Measurements from ENCODE around the gene PNMA1. TPM values are rescaled to one million over a fixed set of nuclear protein-coding genes. Genes with fewer than 3 reads are reported as not detected.

The PNMA1 gene
- total and polyA plus RNA-seq, 9 of the 15 experiments (the other 6 are each of a cell fraction or from before 2014, with no cell fraction given) = 1.7 to 26.4 (median 8.7) TPM

GRCh38 chr14:73686901-73687300, 27.3 kb downstream of the PNMA1 start:
- in situ Hi-C loops (cut with MboI) = no loop called here
- BruUV-seq (replicated peaks) = no TSS peak
- H3K9ac ChIP-seq (ENCODE audit: insufficient read depth in 1 of 2, low read depth in 2 of 2, low read length in 2 of 2) = no peak overlapping the region
- no peaks in the 10 kb centered on the region for H3K9me3 ChIP-seq (replicated peaks; ENCODE audit: control insufficient read depth, insufficient read depth, low read depth, low read length)
- no peaks in the 10 kb centered on the region for H3K79me2 ChIP-seq (ENCODE audit: control insufficient read depth, insufficient read depth, low read length)
- no peaks in the 10 kb centered on the region for H3K27me3 ChIP-seq (ENCODE audit: control insufficient read depth in 2 of 2, insufficient read depth in 2 of 2, low read length in 2 of 2)
- H2AFZ ChIP-seq (ENCODE audit: low read depth, low read length) = no peak overlapping the region
- no peak for FAIRE-seq
- DNase-seq (ENCODE audit: extremely low read depth in 1 of 4, low spot score in 3 of 4) = no peak
- H3K27ac ChIP-seq (ENCODE audit: extremely low read depth, low read depth, low read length) = no peak overlapping the region
- no peak overlapping the region for H3K4me2 ChIP-seq (ENCODE audit: insufficient read depth, low read length)
- no peaks in the 10 kb centered on the region for H3K36me3 ChIP-seq (ENCODE audit: control insufficient read depth, insufficient read depth, low read length)
- ATAC-seq = no peak
- POLR2A ChIA-PET = no interaction called here
- no peaks in the 10 kb centered on the region for H3K4me1 ChIP-seq (replicated peaks in 1 of 2; ENCODE audit: control insufficient read depth in 2 of 2, insufficient read depth in 2 of 2, low read length in 2 of 2)
- H4K20me1 ChIP-seq (replicated peaks; ENCODE audit: control insufficient read depth, insufficient read depth, low read length) = no peaks in the 10 kb centered on the region
- no peaks in the 10 kb centered on the region for H3K9me1 ChIP-seq (ENCODE audit: control insufficient read depth, insufficient read depth, low read length)
- no peak overlapping the region for H3K4me3 ChIP-seq
- 31% methylated on average over 2 of the region's 3 CpGs for WGBS (ENCODE audit: insufficient coverage, low coverage, missing lambda C conversion rate)
- CTCF ChIA-PET (ENCODE audit: low intra/inter-chr PET ratio) = no interaction called here
- intact Hi-C loops (cut with micrococcal nuclease) = no loop called here
- TF ChIP-seq MNT (conservative IDR thresholded peaks at IDR 0.05) (no peak), ZNF699 (CRISPR knock-in tag; IDR thresholded peaks at IDR 0.05; ENCODE audit: insufficient replicate concordance) (no peak), ZBED1 (IDR thresholded peaks at IDR 0.05) (no peak), CXXC5 (CRISPR knock-in tag; IDR thresholded peaks at IDR 0.05) (no peak), ARID1B (IDR thresholded peaks at IDR 0.05) (no peak), GTF3C2 (IDR thresholded peaks at IDR 0.05; ENCODE audit: borderline replicate concordance, extremely low read depth, insufficient read length) (no peak), ZNF318 (IDR thresholded peaks at IDR 0.05; ENCODE audit: borderline replicate concordance in 1 of 2, low read depth in 1 of 2) (no peak), SREBF2 (CRISPR knock-in tag; IDR thresholded peaks at IDR 0.05) (no peak), PTBP1 (IDR thresholded peaks at IDR 0.05; ENCODE audit: low read depth, low read length) (no peak), NR2C1 (IDR thresholded peaks at IDR 0.05) (no peak), NR2C1 (tag; IDR thresholded peaks at IDR 0.05) (no peak)
